Measurements from ENCODE around the gene TMEM165. TPM values are rescaled to one million over a fixed set of nuclear protein-coding genes. Genes with fewer than 3 reads are reported as not detected.

Gene TMEM165
- total RNA-seq, 1 experiment from 2014 or later, result 117 TPM

- no peak for DNase-seq (ENCODE audit: low read depth, low spot score)
- in situ Hi-C loops (cut with HindIII; ENCODE audit: low pct_unique_long_range_greater_than_20kb, low sequenced_read_pairs), result no loop called here
These were observed 31.9 kb upstream of the TMEM165 start for GRCh38 chr4:55363691-55364351.

- peak; percentile 65 for DNase-seq (ENCODE audit: low read depth, low spot score)
- in situ Hi-C loops (cut with HindIII; ENCODE audit: low pct_unique_long_range_greater_than_20kb, low sequenced_read_pairs), result no loop called here
These were observed 30.9 kb upstream of the TMEM165 start for GRCh38 chr4:55364691-55365344.

- in situ Hi-C loops (cut with HindIII; ENCODE audit: low pct_unique_long_range_greater_than_20kb, low sequenced_read_pairs), result no loop called here
- no peak for DNase-seq (ENCODE audit: low read depth, low spot score)
These were observed 30.4 kb upstream of the TMEM165 start for GRCh38 chr4:55365345-55365728.

GRCh38 chr4:55366621-55367020 is 29.1 kb upstream of the TMEM165 start:
- in situ Hi-C loops (cut with HindIII; ENCODE audit: low pct_unique_long_range_greater_than_20kb, low sequenced_read_pairs), result no loop called here
- no peak for DNase-seq (ENCODE audit: low read depth, low spot score)

- DNase-seq (ENCODE audit: low read depth, low spot score), result no peak
- in situ Hi-C loops (cut with HindIII; ENCODE audit: low pct_unique_long_range_greater_than_20kb, low sequenced_read_pairs), result no loop called here
These were observed 28.6 kb upstream of the TMEM165 start for GRCh38 chr4:55367084-55367722.

GRCh38 chr4:55369968-55370367 is 25.8 kb upstream of the TMEM165 start:
- no peak for DNase-seq (ENCODE audit: low read depth, low spot score)
- in situ Hi-C loops (cut with HindIII; ENCODE audit: low pct_unique_long_range_greater_than_20kb, low sequenced_read_pairs), result no loop called here

- in situ Hi-C loops (cut with HindIII; ENCODE audit: low pct_unique_long_range_greater_than_20kb, low sequenced_read_pairs), result no loop called here
- DNase-seq (ENCODE audit: low read depth, low spot score), result no peak
These were observed 23.5 kb upstream of the TMEM165 start for GRCh38 chr4:55372259-55372658.

- DNase-seq (ENCODE audit: low read depth, low spot score), result no peak
- in situ Hi-C loops (cut with HindIII; ENCODE audit: low pct_unique_long_range_greater_than_20kb, low sequenced_read_pairs), result no loop called here
These were observed 22.3 kb upstream of the TMEM165 start for GRCh38 chr4:55373461-55373860.

- in situ Hi-C loops (cut with HindIII; ENCODE audit: low pct_unique_long_range_greater_than_20kb, low sequenced_read_pairs), result no loop called here
- DNase-seq (ENCODE audit: low read depth, low spot score), result no peak
These were observed 19.1 kb upstream of the TMEM165 start for GRCh38 chr4:55376698-55377097.

GRCh38 chr4:55378617-55379467 is 16.9 kb upstream of the TMEM165 start:
- DNase-seq (ENCODE audit: low read depth, low spot score), result peak; percentile 62
- in situ Hi-C loops (cut with HindIII; ENCODE audit: low pct_unique_long_range_greater_than_20kb, low sequenced_read_pairs), result no loop called here

- in situ Hi-C loops (cut with HindIII; ENCODE audit: low pct_unique_long_range_greater_than_20kb, low sequenced_read_pairs), result no loop called here
- no peak for DNase-seq (ENCODE audit: low read depth, low spot score)
These were observed 15.2 kb upstream of the TMEM165 start for GRCh38 chr4:55380576-55380975.

GRCh38 chr4:55381502-55381901 is 14.3 kb upstream of the TMEM165 start:
- in situ Hi-C loops (cut with HindIII; ENCODE audit: low pct_unique_long_range_greater_than_20kb, low sequenced_read_pairs), result no loop called here

GRCh38 chr4:55382488-55383003 is 13.2 kb upstream of the TMEM165 start:
- in situ Hi-C loops (cut with HindIII; ENCODE audit: low pct_unique_long_range_greater_than_20kb, low sequenced_read_pairs), result no loop called here

More at GRCh38 chr4:55381502-55381901, 14.3 kb upstream of the TMEM165 start:
- DNase-seq (ENCODE audit: low read depth, low spot score), result no peak

GRCh38 chr4:55385201-55385649 is 10.5 kb upstream of the TMEM165 start:
- DNase-seq (ENCODE audit: low read depth, low spot score), result no peak

More at GRCh38 chr4:55382488-55383003, 13.2 kb upstream of the TMEM165 start:
- DNase-seq (ENCODE audit: low read depth, low spot score), result no peak

GRCh38 chr4:55386073-55386472 is 9.7 kb upstream of the TMEM165 start:
- DNase-seq (ENCODE audit: low read depth, low spot score), result peak; percentile 54
- in situ Hi-C loops (cut with HindIII; ENCODE audit: low pct_unique_long_range_greater_than_20kb, low sequenced_read_pairs), result no loop called here

More at GRCh38 chr4:55385201-55385649, 10.5 kb upstream of the TMEM165 start:
- in situ Hi-C loops (cut with HindIII; ENCODE audit: low pct_unique_long_range_greater_than_20kb, low sequenced_read_pairs), result no loop called here

GRCh38 chr4:55386840-55387239 is 8.9 kb upstream of the TMEM165 start:
- no peak for DNase-seq (ENCODE audit: low read depth, low spot score)
- in situ Hi-C loops (cut with HindIII; ENCODE audit: low pct_unique_long_range_greater_than_20kb, low sequenced_read_pairs), result no loop called here

- in situ Hi-C loops (cut with HindIII; ENCODE audit: low pct_unique_long_range_greater_than_20kb, low sequenced_read_pairs), result no loop called here
- DNase-seq (ENCODE audit: low read depth, low spot score), result peak; percentile 12
These were observed 2.1 kb upstream of the TMEM165 start for GRCh38 chr4:55393461-55394320.
